WI38 (cell line): Measurements from ENCODE around the gene CYYR1.

ENCODE experiments used
- H3K4me3 ChIP-seq: 2 replicates; pipeline ENCODE4 v1.5.1; 2011; ENCODE audit warnings: low read depth, mild to moderate bottlenecking, control low read depth, low read length
- CTCF ChIP-seq: IDR thresholded peaks from 2 replicates; pipeline ENCODE4 v1.5.1; 2012; ENCODE audit warnings: low read depth, mild to moderate bottlenecking, control low read depth, low read length

The CYYR1 gene

GRCh38 chr21:26572702-26573381, at the start of gene CYYR1:
Gene CYYR1, minus strand, starts transcription at chr21:26573286. Its CDS starts 346 bp downstream, at chr21:26572940.
- H3K4me3 ChIP-seq = no peak within 1 kb of the TSS
- TF ChIP-seq CTCF = no peak

- TF ChIP-seq CTCF = no peak
- H3K4me3 ChIP-seq = no peak overlapping the region
These were observed 44.1 kb upstream of the CYYR1 start for GRCh38 chr21:26617176-26617575.

- no peak for TF ChIP-seq CTCF
- H3K4me3 ChIP-seq = no peak overlapping the region
These were observed 41.2 kb upstream of the CYYR1 start for GRCh38 chr21:26614251-26614650.

GRCh38 chr21:26599261-26599660, 26.2 kb upstream of the CYYR1 start:
- H3K4me3 ChIP-seq = no peak overlapping the region
- TF ChIP-seq CTCF = no peak

- no peak for TF ChIP-seq CTCF
- no peak overlapping the region for H3K4me3 ChIP-seq
These were observed 24.9 kb upstream of the CYYR1 start for GRCh38 chr21:26597981-26598380.

GRCh38 chr21:26597031-26597430, 23.9 kb upstream of the CYYR1 start:
- no peak overlapping the region for H3K4me3 ChIP-seq
- no peak for TF ChIP-seq CTCF

GRCh38 chr21:26595971-26596370, 22.9 kb upstream of the CYYR1 start:
- no peak overlapping the region for H3K4me3 ChIP-seq
- TF ChIP-seq CTCF = no peak
